ENCODE results near the gene ITIH4. TPM values are rescaled to one million over a fixed set of nuclear protein-coding genes. Genes with fewer than 3 reads are reported as not detected.

Gene ITIH4
- total and polyA plus RNA-seq, 11 donors, result 0.76 to 11.2 (median 4.2) TPM

- WGBS, 4 donors, result 97 to 98% (median 97%) methylated on average over 6 of the region's 6 CpGs
- H3K4me1 ChIP-seq, result peaks cover 3 to 43% (median 32%) of the 10 kb centered on the region in 12 donors
- H3K27ac ChIP-seq, result peak overlapping the region in 2 of 12 donors; percentile 72 to 85
- H3K27me3 ChIP-seq, result no peaks in the 10 kb centered on the region
- ATAC-seq, result no peak
- no peaks in the 10 kb centered on the region for H3K9me3 ChIP-seq
- TF ChIP-seq CTCF (IDR thresholded peaks at IDR 0.05) (no peak), POLR2A (IDR thresholded peaks at IDR 0.05) (no peak)
- H3K4me3 ChIP-seq, result no peak overlapping the region
- intact Hi-C loops (cut with DNase I), result loop anchor here in 6 of 10 donors (5.0 kb wide), 3 partner anchors 50 to 225 kb away; partner anchors contain the start of gene STIMATE (in 1 of the 6)
- H3K36me3 ChIP-seq, result peaks cover 0 to 64% (median 38%) of the 10 kb centered on the region in 9 donors
- peak in 2 of 5 donors; percentile 4 to 6 for DNase-seq
Measured at GRCh38 chr3:52847241-52847640, 16.8 kb upstream of the ITIH4 start.

- 51 to 65% (median 56%) methylated on average over 15 of the region's 15 CpGs for WGBS, 4 donors
- ATAC-seq (no peak), DNase-seq (peak in 2 of 5 donors; percentile 31 to 57)
- peaks cover 3 to 50% (median 38%) of the 10 kb centered on the region in 12 donors for H3K4me1 ChIP-seq
- peaks cover 0 to 64% (median 36%) of the 10 kb centered on the region in 9 donors for H3K36me3 ChIP-seq
- TF ChIP-seq CTCF (IDR thresholded peaks at IDR 0.05) (no peak), POLR2A (IDR thresholded peaks at IDR 0.05) (no peak)
- no peaks in the 10 kb centered on the region for H3K27me3 ChIP-seq
- peak overlapping the region in 11 of 12 donors; percentile 42 to 85 (median 72) for H3K27ac ChIP-seq
- H3K9me3 ChIP-seq, result no peaks in the 10 kb centered on the region
- intact Hi-C loops (cut with DNase I), result loop anchor here in 6 of 10 donors (5.0 kb wide), 3 partner anchors 51 to 226 kb away; partner anchors contain the start of gene STIMATE (in 1 of the 6)
- peak overlapping the region in 3 of 12 donors; percentile 7 to 21 (median 13) for H3K4me3 ChIP-seq
Measured at GRCh38 chr3:52846432-52846965, 16.0 kb upstream of the ITIH4 start.

GRCh38 chr3:52845691-52846431, 15.4 kb upstream of the ITIH4 start:
- TF ChIP-seq CTCF (IDR thresholded peaks at IDR 0.05), result peak; percentile 17 to 54 (median 42)
- TF ChIP-seq POLR2A (IDR thresholded peaks at IDR 0.05), result no peak
- 52 to 76% (median 58%) methylated on average over 6 to 7 of the region's 7 CpGs for WGBS, 4 donors
- Histone ChIP-seq H3K27ac (peak overlapping the region; percentile 42 to 90 (median 72)), H3K36me3 (peaks cover 0 to 65% (median 34%) of the 10 kb centered on the region in 9 donors), H3K9me3 (no peaks in the 10 kb centered on the region), H3K4me1 (peaks cover 6 to 57% (median 43%) of the 10 kb centered on the region in 12 donors), H3K27me3 (no peaks in the 10 kb centered on the region), H3K4me3 (peak overlapping the region in 3 of 12 donors; percentile 7 to 21 (median 13))
- peak in 2 of 5 donors; percentile 43 to 64 for DNase-seq
- intact Hi-C loops (cut with DNase I), result loop anchor here in 6 of 10 donors (5.0 kb wide), 3 partner anchors 51 to 226 kb away; partner anchors contain the start of gene STIMATE (in 1 of the 6)
- peak in 2 of 4 donors; percentile 17 to 23 for ATAC-seq

GRCh38 chr3:52845157-52845556, 14.7 kb upstream of the ITIH4 start:
- TF ChIP-seq POLR2A (IDR thresholded peaks at IDR 0.05), result no peak
- Histone ChIP-seq H3K36me3 (peaks cover 0 to 63% (median 36%) of the 10 kb centered on the region in 9 donors), H3K4me3 (no peak overlapping the region), H3K27me3 (no peaks in the 10 kb centered on the region), H3K4me1 (peaks cover 6 to 59% (median 43%) of the 10 kb centered on the region in 12 donors), H3K9me3 (no peaks in the 10 kb centered on the region), H3K27ac (peak overlapping the region; percentile 42 to 90 (median 72))
- DNase-seq, result peak in 4 of 5 donors; percentile 59 to 72 (median 66)
- intact Hi-C loops (cut with DNase I), result loop anchor here in 6 of 10 donors (5.0 kb wide), 3 partner anchors 52 to 227 kb away; partner anchors contain the start of gene STIMATE (in 1 of the 6)
- peak; percentile 70 to 77 (median 76) for ATAC-seq
- WGBS, 4 donors, result 17 to 32% (median 24%) methylated on average over 6 of the region's 6 CpGs

Data from heart left ventricle (tissue), 16 donors.